KG1 (cell line): Measurements from ENCODE around the gene DAAM1.

Experiments used
- DNase-seq: peaks from one replicate; lab custom pipeline; 2025; lab: John Stamatoyannopoulos, UW

DAAM1 gene

GRCh38 chr14:59362513-59362912, 174.0 kb downstream of the DAAM1 start:
- no peak for DNase-seq

GRCh38 chr14:59363531-59364226, 175.2 kb downstream of the DAAM1 start:
- DNase-seq = no peak

GRCh38 chr14:59370158-59370742, 181.8 kb downstream of the DAAM1 start:
- no peak for DNase-seq

- no peak for DNase-seq
These were observed 183.3 kb downstream of the DAAM1 start for GRCh38 chr14:59371771-59372170.

GRCh38 chr14:59374048-59374447, 185.6 kb downstream of the DAAM1 start:
- no peak for DNase-seq

- DNase-seq = no peak
These were observed 188.2 kb downstream of the DAAM1 start for GRCh38 chr14:59376686-59377085.

GRCh38 chr14:59377491-59377890, 189.0 kb downstream of the DAAM1 start:
- no peak for DNase-seq

- DNase-seq = no peak
These were observed 189.6 kb downstream of the DAAM1 start for GRCh38 chr14:59377991-59378601.

GRCh38 chr14:59389936-59390335, 201.5 kb downstream of the DAAM1 start:
- no peak for DNase-seq

- DNase-seq = no peak
These were observed 202.9 kb downstream of the DAAM1 start for GRCh38 chr14:59391388-59391787.

- no peak for DNase-seq
These were observed 205.8 kb downstream of the DAAM1 start for GRCh38 chr14:59394268-59394667.

- DNase-seq = no peak
These were observed 207.2 kb downstream of the DAAM1 start for GRCh38 chr14:59395672-59396071.

- DNase-seq = peak; percentile 72
These were observed 210.4 kb downstream of the DAAM1 start for GRCh38 chr14:59398841-59399240.

GRCh38 chr14:59406454-59407245, 218.2 kb downstream of the DAAM1 start:
- no peak for DNase-seq

- no peak for DNase-seq
These were observed 219.0 kb downstream of the DAAM1 start for GRCh38 chr14:59407246-59408010.

GRCh38 chr14:59415836-59416602, 227.6 kb downstream of the DAAM1 start:
- DNase-seq = no peak

- DNase-seq = no peak
These were observed 228.8 kb downstream of the DAAM1 start for GRCh38 chr14:59417311-59417710.

GRCh38 chr14:59419303-59419702, 230.8 kb downstream of the DAAM1 start:
- no peak for DNase-seq
